Peyer's patch (tissue), 4 donors: ENCODE data around the gene IRS1.

Source experiments
- POLR2A ChIP-seq, 2 donors: fragments of 450-650 bp; IDR thresholded peaks; one replicate each; pipeline ENCODE4 v1.5.1; 2017; ENCODE audit warnings: antibody characterized with exemption in 2 of 2, mild to moderate bottlenecking in 2 of 2, moderate library complexity in 2 of 2
- TF ChIP-seq, protein P1 (sequence below), 6 experiments: fragments of 450-650 bp in 4 of 6; fragments of 200-600 bp in 2 of 6; sonication (generic) in 1 of 6; IDR thresholded peaks; one replicate each; pipeline ENCODE4 v1.5.1; 2017 to 2019; ENCODE audit warnings: antibody characterized with exemption in 6 of 6, mild to moderate bottlenecking in 3 of 6, moderate library complexity in 1 of 6

DNA sequence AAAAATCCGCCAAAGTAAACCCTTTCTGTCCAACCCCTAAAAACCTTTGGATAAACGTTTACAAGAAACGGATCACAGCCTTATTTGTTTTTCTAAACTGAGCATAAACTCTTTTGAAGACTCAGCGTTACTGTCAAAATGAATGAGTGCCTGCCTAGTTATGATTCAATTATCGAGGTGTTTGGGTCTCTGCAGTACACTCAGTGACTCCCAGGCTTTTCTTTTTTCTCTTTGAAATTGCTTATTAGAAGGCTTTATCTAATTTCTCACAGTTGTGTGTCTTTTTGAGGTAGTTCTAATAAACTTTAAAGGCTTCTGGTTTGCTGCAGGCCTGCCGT is 36.9 kb upstream of the IRS1 start:
- TF ChIP-seq, protein P1, sequence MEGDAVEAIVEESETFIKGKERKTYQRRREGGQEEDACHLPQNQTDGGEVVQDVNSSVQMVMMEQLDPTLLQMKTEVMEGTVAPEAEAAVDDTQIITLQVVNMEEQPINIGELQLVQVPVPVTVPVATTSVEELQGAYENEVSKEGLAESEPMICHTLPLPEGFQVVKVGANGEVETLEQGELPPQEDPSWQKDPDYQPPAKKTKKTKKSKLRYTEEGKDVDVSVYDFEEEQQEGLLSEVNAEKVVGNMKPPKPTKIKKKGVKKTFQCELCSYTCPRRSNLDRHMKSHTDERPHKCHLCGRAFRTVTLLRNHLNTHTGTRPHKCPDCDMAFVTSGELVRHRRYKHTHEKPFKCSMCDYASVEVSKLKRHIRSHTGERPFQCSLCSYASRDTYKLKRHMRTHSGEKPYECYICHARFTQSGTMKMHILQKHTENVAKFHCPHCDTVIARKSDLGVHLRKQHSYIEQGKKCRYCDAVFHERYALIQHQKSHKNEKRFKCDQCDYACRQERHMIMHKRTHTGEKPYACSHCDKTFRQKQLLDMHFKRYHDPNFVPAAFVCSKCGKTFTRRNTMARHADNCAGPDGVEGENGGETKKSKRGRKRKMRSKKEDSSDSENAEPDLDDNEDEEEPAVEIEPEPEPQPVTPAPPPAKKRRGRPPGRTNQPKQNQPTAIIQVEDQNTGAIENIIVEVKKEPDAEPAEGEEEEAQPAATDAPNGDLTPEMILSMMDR (IDR thresholded peaks at IDR 0.05) = peak in 1 of 6 experiments; percentile 2
- TF ChIP-seq POLR2A (IDR thresholded peaks at IDR 0.05) = no peak
